B cell (primary cell): ENCODE results near the gene FBN1.

ENCODE experiments used
- CTCF ChIP-seq: fragments of 200-600 bp; IDR thresholded peaks from one replicate; pipeline ENCODE4 v1.8.0; 2022; ENCODE audit warnings: antibody characterized with exemption, mild to moderate bottlenecking
- EZH2 ChIP-seq: IDR thresholded peaks from 2 replicates; pipeline ENCODE4 v1.6.1; 2012; ENCODE audit warnings: borderline replicate concordance, low read depth, mild to moderate bottlenecking, moderate library complexity, low read length; ENCODE audit not compliant: insufficient read depth, poor library complexity, severe bottlenecking

- no peak for TF ChIP-seq CTCF
- no peak for TF ChIP-seq EZH2
These were observed 94.5 kb downstream of the FBN1 start for GRCh38 chr15:48550822-48551525.
